ENCODE data around the gene LRP1B. TPM values are rescaled to one million over a fixed set of nuclear protein-coding genes. Genes with fewer than 3 reads are reported as not detected.

The LRP1B gene
- total RNA-seq, 2 donors from 2014 or later = 0.52 to 3.0 TPM

DNA sequence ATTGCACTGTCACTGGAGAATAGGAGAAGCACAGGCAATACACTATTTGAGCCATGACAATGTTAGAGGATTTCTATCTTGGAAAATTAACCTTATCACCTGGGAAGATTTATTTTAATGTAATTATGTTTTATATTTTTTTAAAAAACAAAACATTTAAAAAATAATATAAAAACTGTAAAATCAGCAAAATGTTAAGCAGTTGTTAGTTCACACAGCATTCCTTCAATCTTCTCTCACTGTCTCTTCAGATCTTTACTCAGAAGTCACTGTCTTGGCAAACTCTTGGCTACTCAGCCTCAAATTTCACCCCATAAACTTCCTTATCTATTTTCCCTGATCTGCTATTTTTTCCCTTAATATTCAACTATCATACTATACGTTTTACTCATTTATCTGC is 1322.6 kb downstream of the LRP1B start:
- Histone ChIP-seq H3K4me3 (no peak overlapping the region), H3K9me3 (no peaks in the 10 kb centered on the region), H3K4me1 (no peaks in the 10 kb centered on the region), H3K36me3 (replicated peaks in 1 of 2; ENCODE audit: insufficient read depth in 1 of 2, low read depth in 2 of 2) (no peaks in the 10 kb centered on the region), H3K27me3 (no peaks in the 10 kb centered on the region), H3K27ac (no peak overlapping the region)
- DNase-seq (no peak), ATAC-seq (no peak)
- WGBS, 2 donors = 23 to 34% methylated on average over 1 of the region's 1 CpG
- intact Hi-C loops (cut with DNase I) = no loop called here
- TF ChIP-seq, protein P1, sequence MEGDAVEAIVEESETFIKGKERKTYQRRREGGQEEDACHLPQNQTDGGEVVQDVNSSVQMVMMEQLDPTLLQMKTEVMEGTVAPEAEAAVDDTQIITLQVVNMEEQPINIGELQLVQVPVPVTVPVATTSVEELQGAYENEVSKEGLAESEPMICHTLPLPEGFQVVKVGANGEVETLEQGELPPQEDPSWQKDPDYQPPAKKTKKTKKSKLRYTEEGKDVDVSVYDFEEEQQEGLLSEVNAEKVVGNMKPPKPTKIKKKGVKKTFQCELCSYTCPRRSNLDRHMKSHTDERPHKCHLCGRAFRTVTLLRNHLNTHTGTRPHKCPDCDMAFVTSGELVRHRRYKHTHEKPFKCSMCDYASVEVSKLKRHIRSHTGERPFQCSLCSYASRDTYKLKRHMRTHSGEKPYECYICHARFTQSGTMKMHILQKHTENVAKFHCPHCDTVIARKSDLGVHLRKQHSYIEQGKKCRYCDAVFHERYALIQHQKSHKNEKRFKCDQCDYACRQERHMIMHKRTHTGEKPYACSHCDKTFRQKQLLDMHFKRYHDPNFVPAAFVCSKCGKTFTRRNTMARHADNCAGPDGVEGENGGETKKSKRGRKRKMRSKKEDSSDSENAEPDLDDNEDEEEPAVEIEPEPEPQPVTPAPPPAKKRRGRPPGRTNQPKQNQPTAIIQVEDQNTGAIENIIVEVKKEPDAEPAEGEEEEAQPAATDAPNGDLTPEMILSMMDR (IDR thresholded peaks at IDR 0.05) = no peak
- TF ChIP-seq POLR2A (IDR thresholded peaks at IDR 0.05) = no peak

DNA sequence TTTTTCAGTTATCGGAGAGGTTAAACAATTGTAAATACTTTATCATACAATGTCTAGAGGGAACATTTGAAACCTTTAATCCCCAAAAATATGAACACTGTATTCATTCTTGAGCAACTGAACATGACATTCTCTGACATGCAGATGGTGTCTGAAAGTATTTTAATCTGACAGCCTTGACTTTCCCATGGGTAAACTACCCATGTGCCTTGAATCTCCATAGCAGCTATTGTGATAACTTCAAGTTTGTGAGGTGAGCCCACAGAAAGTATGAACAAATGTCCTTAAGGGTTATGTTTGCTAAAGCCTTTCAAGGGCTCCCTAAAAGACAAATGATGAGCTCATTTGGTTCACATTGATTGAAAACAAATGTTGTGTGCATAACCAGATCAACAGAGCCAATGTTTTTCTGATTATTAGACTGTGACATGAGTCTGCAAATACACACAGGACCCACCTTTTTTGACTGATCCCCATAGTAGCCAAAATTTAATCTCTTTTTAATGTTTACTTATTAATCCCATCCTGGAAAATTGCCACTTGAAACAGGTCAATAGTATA is 1326.0 kb downstream of the LRP1B start:
- WGBS, 2 donors = 50 to 58% methylated on average over 1 of the region's 1 CpG
- intact Hi-C loops (cut with DNase I) = no loop called here
- H3K36me3 ChIP-seq (replicated peaks in 1 of 2; ENCODE audit: insufficient read depth in 1 of 2, low read depth in 2 of 2) = no peaks in the 10 kb centered on the region

DNA sequence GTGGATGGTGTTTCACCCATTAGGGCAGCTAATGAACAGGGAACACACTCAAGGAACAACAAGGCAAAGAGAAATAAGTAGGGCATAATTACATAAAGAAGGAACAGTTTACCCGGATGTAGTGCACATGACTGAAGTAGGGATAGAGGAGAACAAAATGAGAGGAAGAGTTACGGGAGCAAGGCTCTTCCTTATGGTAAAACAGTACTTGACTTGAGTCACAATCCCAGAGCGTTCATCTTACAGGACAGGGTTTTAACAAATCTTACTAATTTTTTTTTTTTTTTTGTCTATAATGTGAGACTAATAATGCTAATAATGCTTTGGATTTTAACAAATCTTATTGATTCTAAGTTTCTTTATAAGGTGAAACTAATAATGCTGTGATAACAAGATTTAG is 1329.5 kb downstream of the LRP1B start:
- intact Hi-C loops (cut with DNase I) = no loop called here
- TF ChIP-seq, protein P1 (IDR thresholded peaks at IDR 0.05) = no peak
- no peak for TF ChIP-seq POLR2A (IDR thresholded peaks at IDR 0.05)
- DNase-seq = no peak

More for the DNA sequence above, 1326.0 kb downstream of the LRP1B start:
- ATAC-seq = no peak
- TF ChIP-seq, protein P1 (IDR thresholded peaks at IDR 0.05) = no peak
- no peak for TF ChIP-seq POLR2A (IDR thresholded peaks at IDR 0.05)
- DNase-seq = no peak
- H3K4me3 ChIP-seq = no peak overlapping the region
- no peaks in the 10 kb centered on the region for H3K27me3 ChIP-seq
- H3K4me1 ChIP-seq = no peaks in the 10 kb centered on the region
- H3K9me3 ChIP-seq = no peaks in the 10 kb centered on the region
- H3K27ac ChIP-seq = no peak overlapping the region

DNA sequence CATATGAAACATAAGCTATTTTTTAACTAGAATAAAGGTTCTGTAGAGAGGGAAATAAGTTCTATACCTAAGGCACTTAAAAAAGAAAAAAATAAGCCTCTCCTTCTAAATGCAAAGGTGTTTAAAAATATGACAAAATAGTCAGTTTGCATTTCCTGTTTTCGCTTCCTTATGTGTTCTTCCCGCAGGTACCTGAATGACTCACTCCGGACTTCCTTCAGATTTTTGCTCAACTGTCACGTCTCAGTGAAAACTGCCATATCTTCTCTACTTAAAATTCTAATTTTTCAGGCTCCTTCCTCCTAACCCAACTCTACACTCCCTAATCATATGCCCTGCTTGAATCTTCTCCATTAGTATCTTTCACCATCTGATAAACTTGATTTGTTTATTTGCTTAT is 1333.1 kb downstream of the LRP1B start:
- Histone ChIP-seq H3K27me3 (no peaks in the 10 kb centered on the region), H3K4me3 (no peak overlapping the region), H3K27ac (no peak overlapping the region), H3K36me3 (replicated peaks in 1 of 2; ENCODE audit: insufficient read depth in 1 of 2, low read depth in 2 of 2) (no peaks in the 10 kb centered on the region), H3K4me1 (no peaks in the 10 kb centered on the region), H3K9me3 (no peaks in the 10 kb centered on the region)
- intact Hi-C loops (cut with DNase I) = no loop called here
- no peak for DNase-seq
- TF ChIP-seq, protein P1 (IDR thresholded peaks at IDR 0.05) = no peak
- no peak for TF ChIP-seq POLR2A (IDR thresholded peaks at IDR 0.05)
- ATAC-seq = no peak
- WGBS, 2 donors = 70 to 78% methylated on average over 4 of the region's 4 CpGs

More for the DNA sequence above, 1329.5 kb downstream of the LRP1B start:
- Histone ChIP-seq H3K4me3 (no peak overlapping the region), H3K27me3 (no peaks in the 10 kb centered on the region), H3K27ac (no peak overlapping the region), H3K9me3 (no peaks in the 10 kb centered on the region), H3K36me3 (replicated peaks in 1 of 2; ENCODE audit: insufficient read depth in 1 of 2, low read depth in 2 of 2) (no peaks in the 10 kb centered on the region), H3K4me1 (no peaks in the 10 kb centered on the region)
- no peak for ATAC-seq
- 73 to 84% methylated on average over 3 of the region's 3 CpGs for WGBS, 2 donors

DNA sequence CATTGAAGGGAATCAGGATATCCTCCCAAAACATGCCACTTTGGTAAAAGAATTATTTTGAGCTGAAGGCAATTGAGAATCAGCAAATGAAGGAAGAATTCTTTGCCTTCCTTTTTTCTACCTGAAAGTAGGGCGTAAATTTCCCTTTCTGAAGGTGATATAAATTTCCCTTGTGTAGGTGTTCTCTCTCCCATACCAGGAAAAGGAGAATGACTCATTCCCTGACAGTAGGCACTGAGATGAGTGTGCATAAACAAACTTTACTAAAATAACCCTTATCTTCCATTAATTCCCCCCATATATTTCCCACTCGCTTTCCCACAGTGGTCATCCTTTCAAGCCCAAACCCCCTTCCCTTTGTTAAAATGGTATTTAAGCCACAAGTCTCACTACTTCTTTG is 1339.0 kb downstream of the LRP1B start:
- H3K9me3 ChIP-seq = no peaks in the 10 kb centered on the region
- H3K4me1 ChIP-seq = no peaks in the 10 kb centered on the region
- TF ChIP-seq, protein P1 (IDR thresholded peaks at IDR 0.05) = no peak
- TF ChIP-seq POLR2A (IDR thresholded peaks at IDR 0.05) = no peak
- H3K4me3 ChIP-seq = no peak overlapping the region
- intact Hi-C loops (cut with DNase I) = no loop called here
- no peaks in the 10 kb centered on the region for H3K36me3 ChIP-seq (replicated peaks in 1 of 2; ENCODE audit: insufficient read depth in 1 of 2, low read depth in 2 of 2)
- H3K27ac ChIP-seq = no peak overlapping the region
- no peaks in the 10 kb centered on the region for H3K27me3 ChIP-seq
- ATAC-seq = no peak
- 81 to 82% methylated on average over 2 of the region's 2 CpGs for WGBS, 2 donors
- no peak for DNase-seq
